Neural progenitor cell (in vitro differentiated cells): Measurements from ENCODE around the gene SPTAN1. TPM values are rescaled to one million over a fixed set of nuclear protein-coding genes. Genes with fewer than 3 reads are reported as not detected.

Source experiments
- DNase-seq: peaks from one replicate; pipeline ENCODE4 v3.0.0-alpha.2; 2016; ENCODE audit warnings: low spot score
- H2AFZ ChIP-seq: fragments of 200-600 bp; sonication (generic); replicated peaks from 2 replicates; pipeline ENCODE4 v1.6.1; 2016; ENCODE audit warnings: antibody characterized with exemption
- H3F3A ChIP-seq: fragments of 200-600 bp; sonication (generic); 2 replicates; pipeline ENCODE4 v1.6.1; 2016; ENCODE audit warnings: antibody characterized with exemption, low read depth
- H3K27ac ChIP-seq: fragments of 200-600 bp; sonication (generic); 2 replicates; pipeline ENCODE4 v1.5.1; 2016; ENCODE audit warnings: mild to moderate bottlenecking
- H3K27me3 ChIP-seq: fragments of 200-600 bp; sonication (generic); 2 replicates; pipeline ENCODE4 v1.6.1; 2016; ENCODE audit warnings: mild to moderate bottlenecking, moderate library complexity
- H3K36me3 ChIP-seq: fragments of 200-600 bp; sonication (generic); 2 replicates; pipeline ENCODE4 v1.5.1; 2016
- H3K4me1 ChIP-seq: fragments of 200-600 bp; sonication (generic); 2 replicates; pipeline ENCODE4 v1.6.1; 2016; ENCODE audit warnings: mixed run types
- H3K4me2 ChIP-seq: fragments of 200-600 bp; sonication (generic); 2 replicates; pipeline ENCODE4 v1.6.1; 2016
- H3K4me3 ChIP-seq: fragments of 200-600 bp; sonication (generic); 2 replicates; pipeline ENCODE4 v1.5.1; 2016
- H3K79me2 ChIP-seq: fragments of 200-600 bp; sonication (generic); 2 replicates; pipeline ENCODE4 v1.6.1; 2016; ENCODE audit warnings: low read depth
- H3K9ac ChIP-seq: fragments of 200-600 bp; sonication (generic); 2 replicates; pipeline ENCODE4 v1.6.1; 2016
- H3K9me3 ChIP-seq: fragments of 200-600 bp; sonication (generic); 2 replicates; pipeline ENCODE4 v1.5.1; 2016; ENCODE audit warnings: low read depth
- H4K20me1 ChIP-seq: fragments of 200-600 bp; sonication (generic); 2 replicates; pipeline ENCODE4 v1.6.1; 2016; ENCODE audit warnings: low read depth
- H3K27ac Mint-ChIP-seq: 3 replicates; pipeline ENCODE4 v1.8.0; 2021; ENCODE audit warnings: mixed read lengths
- H3K27me3 Mint-ChIP-seq: 2 replicates; pipeline ENCODE4 v1.8.0; 2022; ENCODE audit warnings: low read depth, mild to moderate bottlenecking, inconsistent platforms, moderate library complexity, mixed read lengths; ENCODE audit not compliant: insufficient read depth
- H3K36me3 Mint-ChIP-seq: 3 replicates; pipeline ENCODE4 v1.8.0; 2021; ENCODE audit warnings: mixed read lengths
- H3K4me1 Mint-ChIP-seq: 3 replicates; pipeline ENCODE4 v1.8.0; 2021; ENCODE audit warnings: mixed read lengths
- H3K4me3 Mint-ChIP-seq: 3 replicates; pipeline ENCODE4 v1.8.0; 2021; ENCODE audit warnings: mild to moderate bottlenecking, moderate library complexity, mixed read lengths
- H3K9me3 Mint-ChIP-seq: 3 replicates; pipeline ENCODE4 v1.8.0; 2020; ENCODE audit warnings: mixed read lengths
- EZH2 ChIP-seq: fragments of 200-600 bp; sonication (generic); IDR thresholded peaks from 2 replicates; pipeline ENCODE4 v1.6.1; 2017; ENCODE audit warnings: antibody characterized with exemption, mild to moderate bottlenecking, moderate library complexity
- EZH2phosphoT487 ChIP-seq: fragments of 200-600 bp; sonication (generic); IDR thresholded peaks from 2 replicates; pipeline ENCODE4 v1.6.1; 2017; ENCODE audit warnings: antibody characterized with exemption
- total RNA-seq: library from RNA; depleted of rRNA; stranded (reverse); fragments of >200 nt; gene quantifications from 2 replicates; pipeline ENCODE4 v1.2.3, GENCODE V29; 2015; ENCODE audit warnings: low replicate concordance
- TF ChIP-seq, protein P1 (sequence below): fragments of 200-600 bp; sonication (generic); IDR thresholded peaks from 2 replicates; pipeline ENCODE4 v1.5.1; 2017; ENCODE audit warnings: antibody characterized with exemption, mild to moderate bottlenecking

SPTAN1 gene
- total RNA-seq, 1 donor from 2014 or later, result 112 TPM

DNA sequence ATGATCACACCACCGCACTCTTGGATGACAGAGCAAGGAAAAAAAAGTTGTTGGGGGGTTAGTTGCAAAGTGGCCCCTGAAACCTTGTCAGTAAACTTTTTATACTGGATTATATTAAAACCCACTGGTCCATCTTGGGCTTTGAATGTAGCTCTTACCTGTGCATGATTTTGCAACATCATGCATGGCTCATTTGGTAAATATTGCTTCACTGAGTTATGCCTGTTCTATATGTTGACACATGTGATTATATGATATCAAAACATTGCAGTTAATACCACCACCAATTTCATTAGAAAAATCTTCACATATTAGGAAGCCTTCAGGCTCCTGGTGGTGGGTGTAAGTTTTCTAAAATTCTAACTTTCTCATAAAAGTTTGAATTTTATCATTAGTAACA lies 62.3 kb downstream of the SPTAN1 start:
- H3K4me1 Mint-ChIP-seq, result no peaks in the 10 kb centered on the region
- TF ChIP-seq, protein P1, sequence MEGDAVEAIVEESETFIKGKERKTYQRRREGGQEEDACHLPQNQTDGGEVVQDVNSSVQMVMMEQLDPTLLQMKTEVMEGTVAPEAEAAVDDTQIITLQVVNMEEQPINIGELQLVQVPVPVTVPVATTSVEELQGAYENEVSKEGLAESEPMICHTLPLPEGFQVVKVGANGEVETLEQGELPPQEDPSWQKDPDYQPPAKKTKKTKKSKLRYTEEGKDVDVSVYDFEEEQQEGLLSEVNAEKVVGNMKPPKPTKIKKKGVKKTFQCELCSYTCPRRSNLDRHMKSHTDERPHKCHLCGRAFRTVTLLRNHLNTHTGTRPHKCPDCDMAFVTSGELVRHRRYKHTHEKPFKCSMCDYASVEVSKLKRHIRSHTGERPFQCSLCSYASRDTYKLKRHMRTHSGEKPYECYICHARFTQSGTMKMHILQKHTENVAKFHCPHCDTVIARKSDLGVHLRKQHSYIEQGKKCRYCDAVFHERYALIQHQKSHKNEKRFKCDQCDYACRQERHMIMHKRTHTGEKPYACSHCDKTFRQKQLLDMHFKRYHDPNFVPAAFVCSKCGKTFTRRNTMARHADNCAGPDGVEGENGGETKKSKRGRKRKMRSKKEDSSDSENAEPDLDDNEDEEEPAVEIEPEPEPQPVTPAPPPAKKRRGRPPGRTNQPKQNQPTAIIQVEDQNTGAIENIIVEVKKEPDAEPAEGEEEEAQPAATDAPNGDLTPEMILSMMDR, result no peak
- H3K9me3 ChIP-seq, result no peaks in the 10 kb centered on the region
- H3K4me3 Mint-ChIP-seq, result no peak overlapping the region
- H3K27me3 ChIP-seq, result no peaks in the 10 kb centered on the region
- no peak overlapping the region for H3K9ac ChIP-seq
- H3K9me3 Mint-ChIP-seq, result no peaks in the 10 kb centered on the region
- no peak overlapping the region for H2AFZ ChIP-seq
- H3K27me3 Mint-ChIP-seq, result no peaks in the 10 kb centered on the region
- H3K27ac ChIP-seq, result no peak overlapping the region
- no peaks in the 10 kb centered on the region for H3K4me1 ChIP-seq
- H3K79me2 ChIP-seq, result no peaks in the 10 kb centered on the region
- no peak overlapping the region for H3K4me2 ChIP-seq
- no peak for DNase-seq
- peaks cover 36% of the 10 kb centered on the region for H3K36me3 Mint-ChIP-seq
- H3K4me3 ChIP-seq, result no peak overlapping the region
- H3K27ac Mint-ChIP-seq, result no peak overlapping the region
- H4K20me1 ChIP-seq, result no peaks in the 10 kb centered on the region
- H3K36me3 ChIP-seq, result peaks cover 3% of the 10 kb centered on the region
- H3F3A ChIP-seq, result no peaks in the 10 kb centered on the region

DNA sequence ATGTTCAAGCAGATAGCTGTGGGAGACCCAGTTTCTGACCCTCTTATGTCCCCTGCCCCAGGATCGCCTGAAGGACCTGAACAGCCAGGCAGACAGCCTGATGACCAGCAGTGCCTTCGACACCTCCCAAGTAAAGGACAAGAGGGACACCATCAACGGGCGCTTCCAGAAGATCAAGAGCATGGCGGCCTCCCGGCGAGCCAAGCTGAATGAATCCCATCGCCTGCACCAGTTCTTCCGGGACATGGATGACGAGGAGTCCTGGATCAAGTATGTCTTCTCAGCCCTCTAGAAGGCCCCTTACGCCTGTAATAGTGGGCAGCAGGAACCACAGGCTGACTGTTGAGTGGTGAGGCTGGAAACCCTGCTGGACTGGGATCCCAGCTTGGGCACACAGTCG lies 63.2 kb downstream of the SPTAN1 start:
- no peaks in the 10 kb centered on the region for H3K4me1 ChIP-seq
- Mint-ChIP-seq H3K4me1 (no peaks in the 10 kb centered on the region), H3K36me3 (peaks cover 35% of the 10 kb centered on the region), H3K27me3 (no peaks in the 10 kb centered on the region), H3K4me3 (no peak overlapping the region), H3K27ac (no peak overlapping the region), H3K9me3 (no peaks in the 10 kb centered on the region)
- H3F3A ChIP-seq, result no peaks in the 10 kb centered on the region
- DNase-seq, result no peak
- TF ChIP-seq EZH2, result no peak
- peaks cover 2% of the 10 kb centered on the region for H3K36me3 ChIP-seq
- no peaks in the 10 kb centered on the region for H3K9me3 ChIP-seq
- H3K9ac ChIP-seq, result no peak overlapping the region
- H4K20me1 ChIP-seq, result no peaks in the 10 kb centered on the region
- H3K27me3 ChIP-seq, result no peaks in the 10 kb centered on the region
- H2AFZ ChIP-seq, result no peak overlapping the region
- H3K27ac ChIP-seq, result no peak overlapping the region
- H3K79me2 ChIP-seq, result no peaks in the 10 kb centered on the region
- no peak overlapping the region for H3K4me3 ChIP-seq
- no peak overlapping the region for H3K4me2 ChIP-seq

DNA sequence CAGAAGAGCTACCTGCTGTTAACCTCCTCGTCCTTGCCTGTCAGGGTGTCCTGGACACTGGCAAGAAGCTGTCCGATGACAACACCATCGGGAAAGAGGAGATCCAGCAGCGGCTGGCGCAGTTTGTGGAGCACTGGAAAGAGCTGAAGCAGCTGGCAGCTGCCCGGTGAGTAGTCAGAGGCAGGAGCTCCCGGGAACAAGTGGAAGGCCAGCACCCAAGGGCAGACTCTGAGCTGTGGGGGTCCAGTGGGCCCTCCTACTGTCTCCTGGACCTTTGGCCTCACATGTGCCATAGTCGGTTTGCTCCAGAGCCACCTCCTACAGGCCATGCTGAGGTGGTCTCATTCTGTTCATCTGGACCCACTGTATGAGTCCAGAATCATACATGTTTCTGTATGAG lies 65.6 kb downstream of the SPTAN1 start:
- Histone ChIP-seq H3K4me3 (no peak overlapping the region), H3K27ac (no peak overlapping the region), H3K36me3 (no peaks in the 10 kb centered on the region), H3K9ac (no peak overlapping the region), H3K9me3 (no peaks in the 10 kb centered on the region), H3K4me1 (no peaks in the 10 kb centered on the region), H4K20me1 (no peaks in the 10 kb centered on the region), H3K27me3 (no peaks in the 10 kb centered on the region), H3K79me2 (no peaks in the 10 kb centered on the region), H3K4me2 (no peak overlapping the region), H2AFZ (no peak overlapping the region), H3F3A (no peaks in the 10 kb centered on the region)
- Mint-ChIP-seq H3K4me3 (no peak overlapping the region), H3K27me3 (peaks cover 1% of the 10 kb centered on the region), H3K36me3 (peaks cover 36% of the 10 kb centered on the region), H3K4me1 (no peaks in the 10 kb centered on the region), H3K27ac (no peak overlapping the region), H3K9me3 (no peaks in the 10 kb centered on the region)
- no peak for DNase-seq
- TF ChIP-seq EZH2 (no peak), EZH2phosphoT487 (no peak)
- TF ChIP-seq, protein P1, result no peak

DNA sequence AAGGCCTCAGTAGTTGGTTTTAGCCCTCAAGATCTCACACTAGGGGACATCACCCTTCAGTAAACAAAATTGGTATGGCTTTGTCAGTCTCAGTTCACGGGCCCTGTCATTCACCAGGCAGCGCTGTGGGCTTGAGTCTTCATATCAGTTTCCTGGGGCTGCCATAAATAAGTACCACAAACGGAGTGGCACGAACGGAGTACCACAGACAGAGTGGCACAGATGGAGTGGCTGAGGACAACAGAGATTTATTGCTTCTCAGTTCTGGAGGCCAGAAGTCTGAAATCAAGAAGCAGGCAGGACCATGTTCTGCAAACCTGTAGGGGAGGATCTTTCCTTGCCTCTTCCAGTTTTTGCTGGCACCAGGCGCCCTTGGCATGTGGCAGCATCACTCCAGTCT lies 66.7 kb downstream of the SPTAN1 start:
- no peaks in the 10 kb centered on the region for H4K20me1 ChIP-seq
- no peak overlapping the region for H3K4me2 ChIP-seq
- no peak overlapping the region for H3K4me3 ChIP-seq
- H3K9ac ChIP-seq, result no peak overlapping the region
- no peaks in the 10 kb centered on the region for H3K9me3 Mint-ChIP-seq
- H3K79me2 ChIP-seq, result no peaks in the 10 kb centered on the region
- H3K27me3 ChIP-seq, result no peaks in the 10 kb centered on the region
- no peak overlapping the region for H3K4me3 Mint-ChIP-seq
- no peak overlapping the region for H3K27ac ChIP-seq
- no peaks in the 10 kb centered on the region for H3K9me3 ChIP-seq
- TF ChIP-seq, protein P1, result no peak
- TF ChIP-seq EZH2 (no peak), EZH2phosphoT487 (no peak)
- DNase-seq, result no peak
- H3K36me3 ChIP-seq, result no peaks in the 10 kb centered on the region
- H3K4me1 ChIP-seq, result no peaks in the 10 kb centered on the region
- peaks cover 34% of the 10 kb centered on the region for H3K36me3 Mint-ChIP-seq
- no peak overlapping the region for H3K27ac Mint-ChIP-seq
- H3F3A ChIP-seq, result no peaks in the 10 kb centered on the region
- H3K27me3 Mint-ChIP-seq, result peaks cover 2% of the 10 kb centered on the region
- H3K4me1 Mint-ChIP-seq, result no peaks in the 10 kb centered on the region
- H2AFZ ChIP-seq, result no peak overlapping the region
